Sigmoid colon (tissue), 7 donors: Measurements from ENCODE around the gene ANXA3. TPM values are rescaled to one million over a fixed set of nuclear protein-coding genes. Genes with fewer than 3 reads are reported as not detected.

ENCODE experiments used
- DNase-seq: peaks from one replicate; pipeline ENCODE4 v3.0.0-alpha.2; 2019
- H3K27ac ChIP-seq, 4 donors: fragments of 200-600 bp; sonication (generic); one replicate each; pipeline ENCODE4 v1.5.1; 2016 to 2019; ENCODE audit warnings: mild to moderate bottlenecking in 1 of 4
- H3K27me3 ChIP-seq, 3 donors: fragments of 200-600 bp; sonication (generic); one replicate each; pipeline ENCODE4 v1.5.1; 2019; ENCODE audit warnings: mild to moderate bottlenecking in 1 of 3
- H3K36me3 ChIP-seq, 4 donors: fragments of 200-600 bp; sonication (generic); one replicate each; pipeline ENCODE4 v1.5.1; 2016 to 2019
- H3K4me1 ChIP-seq, 4 donors: fragments of 200-600 bp; sonication (generic); one replicate each; pipeline ENCODE4 v1.5.1; 2017 to 2019
- H3K4me3 ChIP-seq, 4 donors: fragments of 200-600 bp; sonication (generic); one replicate each; pipeline ENCODE4 v1.5.1; 2017 to 2019; ENCODE audit warnings: mild to moderate bottlenecking in 2 of 4, moderate library complexity in 1 of 4
- H3K9me3 ChIP-seq, 4 donors: fragments of 200-600 bp in 3 of 4; sonication (generic) in 3 of 4; one replicate each; pipeline versions ENCODE4 v1.5.1 to v1.6.1; 2013 to 2019
- EP300 ChIP-seq, 4 donors: sonication (generic); formaldehyde crosslinking; IDR thresholded peaks; one replicate each; pipeline ENCODE4 v1.6.1; 2017; ENCODE audit warnings: antibody characterized with exemption in 4 of 4
- POLR2A ChIP-seq, 2 donors: fragments of 450-650 bp; IDR thresholded peaks; one replicate each; pipeline ENCODE4 v1.6.1; 2016; ENCODE audit warnings: antibody characterized with exemption in 2 of 2, mild to moderate bottlenecking in 2 of 2, moderate library complexity in 2 of 2
- POLR2AphosphoS5 ChIP-seq, 4 donors: sonication (generic); formaldehyde crosslinking; IDR thresholded peaks; one replicate each; pipeline ENCODE4 v1.6.1; 2017; ENCODE audit warnings: antibody characterized with exemption in 4 of 4
- WGBS, 2 donors: extraction: QIAGEN DNeasy Blood & Tissue Kit; methylation state at CpG; one replicate each; pipeline ENCODE4 v1.1.7; 2013; 5-methylcytosine and 5-hydroxymethylcytosine counted together
- intact Hi-C: fragments of 100-400 bp; cut with DNase I; formaldehyde crosslinking; loops from one replicate; pipeline ENCODE4 v1.15.1; 2023
- polyA plus RNA-seq, 3 donors: library from polyadenylated mRNA; stranded (reverse); fragments of 200-250 nt; gene quantifications; one replicate each; pipeline ENCODE4 v1.2.3, GENCODE V29; 2013
- total RNA-seq, 4 donors: library from RNA; depleted of rRNA; stranded (reverse); fragments of >200 nt; gene quantifications; one replicate each; pipeline ENCODE4 v1.1.0, GENCODE V29; 2016
- TF ChIP-seq, protein P1 (sequence below), 4 experiments: fragments of 450-650 bp in 3 of 4; fragments of 200-600 bp in 1 of 4; IDR thresholded peaks; one replicate each; pipeline ENCODE4 v1.5.1; 2016 to 2019; ENCODE audit warnings: antibody characterized with exemption in 4 of 4, mild to moderate bottlenecking in 3 of 4, moderate library complexity in 2 of 4
- donor health status: healthy with polysubstance abuse.
- donor health status: Bipolar disorder and iron deficiency.
- donor health status: healthy.

Gene ANXA3
- total and polyA plus RNA-seq, 7 donors, result 17.8 to 109 (median 46.4) TPM

DNA sequence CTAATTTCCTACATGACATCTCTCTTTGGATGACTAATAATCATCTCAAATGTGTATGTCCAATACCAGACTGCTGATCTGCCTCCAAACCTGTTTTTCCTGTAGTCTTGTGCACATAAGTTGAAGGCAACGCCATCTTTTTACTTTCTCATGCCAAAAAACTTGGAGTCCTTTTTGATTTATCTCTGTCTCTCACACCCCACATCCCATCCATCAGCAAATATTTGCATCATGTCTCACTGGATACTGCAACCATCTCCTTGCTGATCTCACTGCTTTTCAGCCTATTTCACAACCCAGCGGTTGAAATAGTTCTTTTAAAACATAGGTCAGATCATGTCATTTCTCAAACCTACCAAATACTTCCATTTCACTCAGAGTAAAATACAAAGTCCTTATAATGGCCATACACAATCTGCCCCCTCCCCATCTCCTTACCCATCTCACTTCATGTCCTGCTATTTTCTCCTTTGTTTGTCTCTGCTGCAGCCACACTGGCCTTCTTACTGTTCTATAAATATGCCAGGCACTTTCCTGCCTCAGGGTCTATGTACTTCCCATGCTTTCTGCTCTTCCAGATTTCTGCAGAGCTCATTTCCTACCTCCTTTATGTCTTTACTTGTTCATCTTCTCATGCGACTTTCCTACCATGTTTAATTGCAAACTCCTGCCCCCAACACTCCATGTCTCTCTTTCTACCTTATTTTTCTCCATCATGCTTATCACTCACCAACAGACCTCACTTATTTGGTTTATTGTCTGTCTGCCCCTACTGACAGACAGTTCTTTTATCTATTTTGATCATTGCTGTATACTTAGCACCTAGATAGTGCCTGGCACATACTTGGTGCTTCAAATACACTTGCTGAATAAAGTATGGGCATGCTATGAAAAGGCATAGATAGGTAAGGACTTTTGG, 98.8 kb downstream of the ANXA3 start:
- no peaks in the 10 kb centered on the region for H3K9me3 ChIP-seq
- WGBS, 2 donors, result 91 to 94% methylated on average over 3 of the region's 3 CpGs
- TF ChIP-seq, protein P1, sequence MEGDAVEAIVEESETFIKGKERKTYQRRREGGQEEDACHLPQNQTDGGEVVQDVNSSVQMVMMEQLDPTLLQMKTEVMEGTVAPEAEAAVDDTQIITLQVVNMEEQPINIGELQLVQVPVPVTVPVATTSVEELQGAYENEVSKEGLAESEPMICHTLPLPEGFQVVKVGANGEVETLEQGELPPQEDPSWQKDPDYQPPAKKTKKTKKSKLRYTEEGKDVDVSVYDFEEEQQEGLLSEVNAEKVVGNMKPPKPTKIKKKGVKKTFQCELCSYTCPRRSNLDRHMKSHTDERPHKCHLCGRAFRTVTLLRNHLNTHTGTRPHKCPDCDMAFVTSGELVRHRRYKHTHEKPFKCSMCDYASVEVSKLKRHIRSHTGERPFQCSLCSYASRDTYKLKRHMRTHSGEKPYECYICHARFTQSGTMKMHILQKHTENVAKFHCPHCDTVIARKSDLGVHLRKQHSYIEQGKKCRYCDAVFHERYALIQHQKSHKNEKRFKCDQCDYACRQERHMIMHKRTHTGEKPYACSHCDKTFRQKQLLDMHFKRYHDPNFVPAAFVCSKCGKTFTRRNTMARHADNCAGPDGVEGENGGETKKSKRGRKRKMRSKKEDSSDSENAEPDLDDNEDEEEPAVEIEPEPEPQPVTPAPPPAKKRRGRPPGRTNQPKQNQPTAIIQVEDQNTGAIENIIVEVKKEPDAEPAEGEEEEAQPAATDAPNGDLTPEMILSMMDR (IDR thresholded peaks at IDR 0.05), result no peak
- no peak for TF ChIP-seq EP300 (IDR thresholded peaks at IDR 0.05)
- no peak for TF ChIP-seq POLR2AphosphoS5 (IDR thresholded peaks at IDR 0.05)
- no peaks in the 10 kb centered on the region for H3K27me3 ChIP-seq
- peaks cover 0 to 22% (median 11%) of the 10 kb centered on the region in 4 donors for H3K4me1 ChIP-seq
- no peak overlapping the region for H3K27ac ChIP-seq
- intact Hi-C loops, result no loop called here
- no peak for DNase-seq
- H3K4me3 ChIP-seq, result no peak overlapping the region
- no peaks in the 10 kb centered on the region for H3K36me3 ChIP-seq

GRCh38 chr4:78651250-78651860, 99.8 kb downstream of the ANXA3 start:
- H3K27ac ChIP-seq, result no peak overlapping the region

DNA sequence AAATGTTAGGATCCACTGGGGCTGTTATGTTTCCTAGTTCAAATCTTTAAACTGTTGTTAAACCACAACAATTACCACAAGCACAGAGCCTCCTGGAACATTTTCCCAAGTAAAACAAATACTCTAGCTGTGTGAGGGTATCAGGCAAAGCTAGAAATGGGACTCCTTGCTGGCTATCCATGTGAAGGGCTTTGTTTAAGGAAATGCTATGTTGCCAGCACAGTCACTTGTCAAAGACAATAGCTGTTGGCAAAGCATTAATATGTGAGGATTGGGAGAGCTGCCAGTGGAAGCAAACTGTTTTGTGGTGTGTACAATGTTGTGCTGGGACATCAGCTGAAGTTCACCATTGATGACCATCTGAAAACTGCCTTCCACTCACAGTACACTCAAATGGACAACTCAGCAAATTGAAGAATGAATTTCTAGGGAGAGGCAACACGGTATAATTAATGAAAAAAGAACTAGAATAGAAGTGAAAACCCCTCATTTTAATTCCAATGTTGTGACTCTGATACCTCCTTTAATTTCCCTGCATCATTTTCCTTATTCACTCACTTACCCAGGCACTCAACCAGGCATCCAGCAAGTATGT, 100.8 kb downstream of the ANXA3 start:
- Histone ChIP-seq H3K36me3 (no peaks in the 10 kb centered on the region), H3K27ac (peak overlapping the region in 1 of 4 donors; percentile 50)

More at GRCh38 chr4:78651250-78651860, 99.8 kb downstream of the ANXA3 start:
- Histone ChIP-seq H3K4me3 (no peak overlapping the region), H3K36me3 (no peaks in the 10 kb centered on the region), H3K9me3 (no peaks in the 10 kb centered on the region), H3K27me3 (no peaks in the 10 kb centered on the region), H3K4me1 (peaks cover 0 to 13% (median 2%) of the 10 kb centered on the region in 4 donors)
- intact Hi-C loops, result no loop called here
- WGBS, 2 donors, result 91% methylated on average over 4 of the region's 4 CpGs
- DNase-seq, result no peak
- TF ChIP-seq, protein P1 (IDR thresholded peaks at IDR 0.05), result no peak
- no peak for TF ChIP-seq POLR2A (IDR thresholded peaks at IDR 0.05)
- no peak for TF ChIP-seq EP300 (IDR thresholded peaks at IDR 0.05)
- TF ChIP-seq POLR2AphosphoS5 (IDR thresholded peaks at IDR 0.05), result no peak

GRCh38 chr4:78653655-78654054, 102.1 kb downstream of the ANXA3 start:
- DNase-seq, result no peak
- intact Hi-C loops, result no loop called here
- Histone ChIP-seq H3K27me3 (no peaks in the 10 kb centered on the region), H3K4me1 (peaks cover 0 to 9% (median 0%) of the 10 kb centered on the region in 4 donors), H3K9me3 (no peaks in the 10 kb centered on the region), H3K36me3 (no peaks in the 10 kb centered on the region), H3K4me3 (no peak overlapping the region), H3K27ac (no peak overlapping the region)
- WGBS, 2 donors, result 19 to 41% methylated on average over 2 of the region's 2 CpGs
- TF ChIP-seq POLR2AphosphoS5 (IDR thresholded peaks at IDR 0.05) (no peak), EP300 (IDR thresholded peaks at IDR 0.05) (no peak), POLR2A (IDR thresholded peaks at IDR 0.05) (no peak)
- TF ChIP-seq, protein P1 (IDR thresholded peaks at IDR 0.05), result no peak

More for the DNA sequence above, 100.8 kb downstream of the ANXA3 start:
- no peaks in the 10 kb centered on the region for H3K9me3 ChIP-seq
- H3K4me1 ChIP-seq, result peaks cover 0 to 9% (median 0%) of the 10 kb centered on the region in 4 donors
- WGBS, 2 donors, result 60 to 85% methylated on average over 1 of the region's 1 CpG
- no peak for TF ChIP-seq POLR2A (IDR thresholded peaks at IDR 0.05)
- no peak for TF ChIP-seq POLR2AphosphoS5 (IDR thresholded peaks at IDR 0.05)
- TF ChIP-seq EP300 (IDR thresholded peaks at IDR 0.05), result no peak
- TF ChIP-seq, protein P1 (IDR thresholded peaks at IDR 0.05), result no peak
- no peak overlapping the region for H3K4me3 ChIP-seq
- DNase-seq, result no peak
- H3K27me3 ChIP-seq, result no peaks in the 10 kb centered on the region
- intact Hi-C loops, result no loop called here
